Activated naive CD4-positive, alpha-beta T cell treated with Interleukin-2 at 50 U/mL for 16 hours (primary cell): ENCODE data around the gene CLMN.
"Not testable (repeated sequence)": the region's sequence is repeated elsewhere in the genome, so short reads cannot be mapped to it uniquely, and the experiment has no call there.

Experiments
- DNase-seq: peaks from one replicate; pipeline ENCODE4 v3.0.0-alpha.2; 2020

Gene CLMN

GRCh38 chr14:95188380-95188779, 131.3 kb downstream of the CLMN start:
- DNase-seq: no peak

GRCh38 chr14:95185767-95186392, 133.8 kb downstream of the CLMN start:
- no peak for DNase-seq

GRCh38 chr14:95185033-95185766, 134.5 kb downstream of the CLMN start:
- DNase-seq: no peak

- no peak for DNase-seq
These were observed 135.3 kb downstream of the CLMN start for GRCh38 chr14:95184413-95184790.

GRCh38 chr14:95183532-95184412, 135.9 kb downstream of the CLMN start:
- DNase-seq: no peak

- DNase-seq: no peak
These were observed 136.6 kb downstream of the CLMN start for GRCh38 chr14:95183082-95183481.

- DNase-seq: no peak
These were observed 137.3 kb downstream of the CLMN start for GRCh38 chr14:95182379-95182778.

GRCh38 chr14:95180966-95181741, 138.6 kb downstream of the CLMN start:
- no peak for DNase-seq

- DNase-seq: not testable (repeated sequence)
These were observed 144.0 kb downstream of the CLMN start for GRCh38 chr14:95175670-95176069.

GRCh38 chr14:95174184-95174792, 145.4 kb downstream of the CLMN start:
- no peak for DNase-seq

GRCh38 chr14:95173518-95173917, 146.2 kb downstream of the CLMN start:
- DNase-seq: no peak

GRCh38 chr14:95167177-95167576, 152.5 kb downstream of the CLMN start:
- no peak for DNase-seq

- DNase-seq: no peak
These were observed 154.2 kb downstream of the CLMN start for GRCh38 chr14:95165517-95165916.

GRCh38 chr14:95164506-95164905, 155.2 kb downstream of the CLMN start:
- no peak for DNase-seq

- DNase-seq: no peak
These were observed 156.0 kb downstream of the CLMN start for GRCh38 chr14:95163666-95164065.

- no peak for DNase-seq
These were observed 156.6 kb downstream of the CLMN start for GRCh38 chr14:95163132-95163531.

- DNase-seq: no peak
These were observed 157.1 kb downstream of the CLMN start for GRCh38 chr14:95162641-95163040.

- DNase-seq: peak; percentile 95
These were observed 162.2 kb downstream of the CLMN start, which contains the start of gene DICER1 for GRCh38 chr14:95157327-95158189. DICER1 (minus strand) TSS chr14:95157529; CDS start chr14:95133458, 24,071 bp downstream.

GRCh38 chr14:95157048-95157326, 162.7 kb downstream of the CLMN start:
- no peak for DNase-seq

GRCh38 chr14:95156161-95157047, 163.3 kb downstream of the CLMN start:
- peak; percentile 38 for DNase-seq
